HCT116 (cell line): ENCODE results near the gene RSRC1. TPM values are rescaled to one million over a fixed set of nuclear protein-coding genes. Genes with fewer than 3 reads are reported as not detected.

Source experiments
- ATAC-seq: fragments of 200-7000 bp; cut with Tn5 transposase; 2 replicates; pipeline ENCODE4 v1.9.1; 2020; ENCODE audit warnings: mild to moderate bottlenecking, moderate library complexity
- BruUV-seq: library from RNA; stranded (reverse); fragments of 400-500 nt; replicated peaks from 2 replicates; lab custom pipeline; 2021; lab: Mats Ljungman, UMichigan
- CTCF ChIA-PET: fragments of 300-600 bp; sonication (Branson Sonifier 250); formaldehyde crosslinking; loops from one replicate; lab custom pipeline; 2021; ENCODE audit warnings: antibody characterized with exemption; lab: Charles Lee
- POLR2A ChIA-PET: fragments of 300-600, 350-600 bp; sonication (Branson Sonifier 250); formaldehyde crosslinking; loops from one replicate; lab custom pipeline; 2021; ENCODE audit warnings: antibody characterized with exemption; lab: Charles Lee
- RAD21 ChIA-PET, 2 experiments: fragments of 300-600 bp; sonication (Branson Sonifier 250); formaldehyde crosslinking; loops; one replicate each; lab custom pipeline; 2023; ENCODE audit warnings: low total read pairs in 2 of 2; ENCODE audit not compliant: uncharacterized antibody in 2 of 2, unreplicated experiment in 2 of 2, low non-redundant PET in 1 of 2; lab: Charles Lee
- DNase-seq: peaks from one replicate; pipeline ENCODE4 v3.0.0-alpha.2; 2010; ENCODE audit warnings: low read depth, low spot score
- H2AFZ ChIP-seq: fragments of 200-600 bp; shearing (Covaris generic), sonication (generic); 2 replicates; pipeline ENCODE4 v1.6.1; 2017; ENCODE audit warnings: low read depth, mixed run types, mixed read lengths, antibody characterized with exemption, low read length; ENCODE audit not compliant: poor library complexity, severe bottlenecking
- H3K27ac ChIP-seq: 2 replicates; pipeline ENCODE4 v1.5.1; 2012; ENCODE audit warnings: low read depth, low read length
- H3K27me3 ChIP-seq: fragments of 200-600 bp; sonication (generic); 2 replicates; pipeline ENCODE4 v1.6.1; 2016; ENCODE audit warnings: mixed run types, low read length, mixed read lengths; ENCODE audit not compliant: insufficient read depth
- H3K36me3 ChIP-seq, 2 experiments: fragments of 200-500 bp in 1 of 2; fragments of 200-600 bp in 1 of 2; sonication (Bioruptor generic) in 1 of 2; sonication (generic) in 1 of 2; 2 replicates each; pipeline versions ENCODE4 v1.5.1 to v1.6.1; 2014 to 2016; ENCODE audit warnings: low read length in 2 of 2, inconsistent platforms in 1 of 2, mixed read lengths in 1 of 2, mixed run types in 1 of 2; ENCODE audit not compliant: insufficient read depth in 2 of 2, control insufficient read depth in 1 of 2
- H3K4me1 ChIP-seq, 2 experiments: fragments of 200-600 bp in 1 of 2; sonication (generic) in 1 of 2; 2 replicates each; pipeline versions ENCODE4 v1.5.1 to v1.6.1; 2012 to 2017; ENCODE audit warnings: low read length in 2 of 2, inconsistent platforms in 1 of 2, mild to moderate bottlenecking in 1 of 2, mixed read lengths in 1 of 2, mixed run types in 1 of 2, moderate library complexity in 1 of 2; ENCODE audit not compliant: insufficient read depth in 2 of 2, control insufficient read depth in 1 of 2
- H3K4me2 ChIP-seq: fragments of 200-600 bp; sonication (generic); 2 replicates; pipeline ENCODE4 v1.6.1; 2017; ENCODE audit warnings: mixed run types, low read length, mixed read lengths
- H3K4me3 ChIP-seq, 2 experiments: fragments of 200-600 bp in 1 of 2; sonication (generic) in 1 of 2; replicated peaks in 1 of 2; 2 replicates each; pipeline ENCODE4 v1.5.1; 2011 to 2016; ENCODE audit warnings: low read length in 2 of 2, control low read depth in 1 of 2, low read depth in 1 of 2, mild to moderate bottlenecking in 1 of 2, mixed read lengths in 1 of 2, mixed run types in 1 of 2
- H3K79me2 ChIP-seq: fragments of 200-600 bp; sonication (generic); 2 replicates; pipeline ENCODE4 v1.6.1; 2017; ENCODE audit warnings: mild to moderate bottlenecking, mixed run types, low read length, moderate library complexity, mixed read lengths; ENCODE audit not compliant: insufficient read depth
- H3K9ac ChIP-seq: fragments of 200-600 bp; sonication (generic); 2 replicates; pipeline ENCODE4 v1.6.1; 2016; ENCODE audit warnings: low read length, mixed read lengths
- H3K9me2 ChIP-seq: fragments of 200-600 bp; sonication (generic), shearing (Covaris generic); 2 replicates; pipeline ENCODE4 v1.6.1; 2017; ENCODE audit warnings: mixed run types, mild to moderate bottlenecking, moderate library complexity; ENCODE audit not compliant: insufficient read depth
- H3K9me3 ChIP-seq, 2 experiments: fragments of 200-500 bp in 1 of 2; fragments of 200-600 bp in 1 of 2; sonication (Bioruptor generic) in 1 of 2; sonication (generic) in 1 of 2; 2 replicates each; pipeline ENCODE4 v1.6.1; 2014 to 2017; ENCODE audit warnings: low read length in 2 of 2, mixed read lengths in 2 of 2, inconsistent platforms in 1 of 2, low read depth in 1 of 2, mild to moderate bottlenecking in 1 of 2, mixed run types in 1 of 2, moderate library complexity in 1 of 2; ENCODE audit not compliant: control insufficient read depth in 1 of 2, insufficient read depth in 1 of 2
- H4K20me1 ChIP-seq: fragments of 200-600 bp; sonication (generic), shearing (Covaris generic); 2 replicates; pipeline ENCODE4 v1.6.1; 2017; ENCODE audit warnings: mixed run types, mild to moderate bottlenecking, moderate library complexity; ENCODE audit not compliant: insufficient read depth
- CEBPB ChIP-seq: IDR thresholded peaks from 2 replicates; pipeline ENCODE4 v1.6.1; 2012; ENCODE audit warnings: low read depth
- CTCF ChIP-seq, 3 experiments: fragments of 200-600 bp in 1 of 3; sonication (generic) in 1 of 3; IDR thresholded peaks in 2 of 3; conservative IDR thresholded peaks in 1 of 3; 2 replicates each; pipeline ENCODE4 v1.5.1; 2012 to 2017; ENCODE audit warnings: low read depth in 2 of 3, low read length in 2 of 3, antibody characterized with exemption in 1 of 3, borderline replicate concordance in 1 of 3, control low read depth in 1 of 3, mild to moderate bottlenecking in 1 of 3, mixed read lengths in 1 of 3, mixed run types in 1 of 3, moderate library complexity in 1 of 3; ENCODE audit not compliant: insufficient read depth in 1 of 3
- EZH2 ChIP-seq: fragments of 200-600 bp; sonication (generic); IDR thresholded peaks from 2 replicates; pipeline ENCODE4 v1.6.1; 2017; ENCODE audit warnings: antibody characterized with exemption, mixed run types
- JUND ChIP-seq: IDR thresholded peaks from 2 replicates; pipeline ENCODE4 v1.6.1; 2012
- POLR2A ChIP-seq: IDR thresholded peaks from 2 replicates; pipeline ENCODE4 v1.7.0; 2011; ENCODE audit warnings: borderline replicate concordance; ENCODE audit not compliant: insufficient read depth, insufficient read length; ENCODE audit errors: extremely low read depth
- RAD21 ChIP-seq: IDR thresholded peaks from 2 replicates; pipeline ENCODE4 v1.6.1; 2012; ENCODE audit warnings: low read depth, mild to moderate bottlenecking
- REST ChIP-seq: IDR thresholded peaks from 2 replicates; pipeline ENCODE4 v1.6.1; 2012; ENCODE audit warnings: low read depth
- ZNF274 ChIP-seq: fragments of 200-500 bp; sonication (Bioruptor generic); IDR thresholded peaks from 2 replicates; pipeline ENCODE4 v1.6.1; 2014; ENCODE audit warnings: mild to moderate bottlenecking, low read depth, low read length, inconsistent platforms
- intact Hi-C: fragments of 100-400 bp; cut with micrococcal nuclease; formaldehyde crosslinking; loops from 2 replicates; pipeline ENCODE4 v1.10.0; 2022
- total RNA-seq: library from RNA; stranded (reverse); gene quantifications from one replicate; pipeline ENCODE4 v1.2.1, GENCODE V29; 2021; ENCODE audit not compliant: unreplicated experiment

RSRC1 gene
- total RNA-seq, 1 experiment from 2014 or later, result 37.1 TPM

- no peak overlapping the region for H3K27ac ChIP-seq
- H3K27me3 ChIP-seq, result no peaks in the 10 kb centered on the region
- no peak for TF ChIP-seq REST
- TF ChIP-seq RAD21, result no peak
- no peak for TF ChIP-seq ZNF274
- TF ChIP-seq CTCF (IDR thresholded peaks at IDR 0.05 in 2 of 3, conservative IDR thresholded peaks at IDR 0.05 in 1 of 3; ENCODE audit: borderline replicate concordance in 1 of 3, insufficient read depth in 1 of 3, low read depth in 2 of 3, low read length in 2 of 3), result no peak
- TF ChIP-seq POLR2A, result no peak
- TF ChIP-seq JUND, result no peak
- no peak for TF ChIP-seq EZH2
- no peak for TF ChIP-seq CEBPB
- intact Hi-C loops, result no loop called here
- RAD21 ChIA-PET, result no interaction called here
- H4K20me1 ChIP-seq, result no peaks in the 10 kb centered on the region; the same call in 1 of the 2 replicates
- no peak overlapping the region for H3K4me3 ChIP-seq
- ATAC-seq (no peak), DNase-seq (no peak)
- H3K4me2 ChIP-seq, result no peak overlapping the region
- H2AFZ ChIP-seq, result no peak overlapping the region
- H3K36me3 ChIP-seq, result no peaks in the 10 kb centered on the region
- H3K4me1 ChIP-seq, result no peaks in the 10 kb centered on the region
- no peaks in the 10 kb centered on the region for H3K9me2 ChIP-seq
- no peaks in the 10 kb centered on the region for H3K79me2 ChIP-seq
- no TSS peak for BruUV-seq
- H3K9me3 ChIP-seq, result no peaks in the 10 kb centered on the region
- no peak overlapping the region for H3K9ac ChIP-seq
- POLR2A ChIA-PET, result no interaction called here
- CTCF ChIA-PET, result no interaction called here
Observed at GRCh38 chr3:158359339-158359738, 249.4 kb downstream of the RSRC1 start.
